ENCODE measurements around the gene HSD17B7. TPM values are rescaled to one million over a fixed set of nuclear protein-coding genes. Genes with fewer than 3 reads are reported as not detected.
A peak's percentile ranks its signal among the peaks of the same experiment; 100 is the strongest.
"Not testable (repeated sequence)": the region's sequence is repeated elsewhere in the genome, so short reads cannot be mapped to it uniquely, and the experiment has no call there.

Gene HSD17B7
- total RNA-seq, 1 experiment from 2014 or later: 21.2 TPM

DNA sequence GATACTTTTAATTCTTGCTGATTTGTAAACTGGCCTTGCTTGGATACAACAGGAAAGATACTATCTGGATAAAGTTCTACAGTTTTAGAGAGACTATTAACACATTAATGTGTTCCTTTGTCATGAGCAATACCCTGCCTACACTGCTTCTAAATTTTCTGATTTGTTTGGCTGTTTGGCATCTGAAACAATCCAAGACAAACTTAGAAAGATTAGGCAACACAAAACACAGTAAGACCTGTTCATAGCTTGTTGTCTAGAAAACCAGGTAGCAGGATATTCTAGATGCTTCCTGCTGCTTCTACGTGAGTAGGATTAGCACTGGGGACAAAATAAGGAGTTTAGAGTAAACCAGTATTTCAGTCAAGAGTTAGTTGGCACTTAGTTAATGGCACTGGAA lies 5.6 kb upstream of the HSD17B7 start:
- H3K9me3 ChIP-seq (replicated peaks): not testable (repeated sequence)

GRCh38 chr1:162788783-162789182 lies 1.7 kb upstream of the HSD17B7 start:
- not testable (repeated sequence) for H3K27me3 ChIP-seq; H3K4me3 ChIP-seq; H3K36me3 ChIP-seq; H3K4me1 ChIP-seq; H3K9me3 ChIP-seq (replicated peaks); H3K27ac ChIP-seq
- DNase-seq: peak in 1 of 2 experiments; percentile 5

More for the DNA sequence above, 5.6 kb upstream of the HSD17B7 start:
- not testable (repeated sequence) for H3K36me3 ChIP-seq, DNase-seq, H3K4me1 ChIP-seq, H3K27me3 ChIP-seq, H3K27ac ChIP-seq, H3K4me3 ChIP-seq

- peak; percentile 8 to 17 for DNase-seq
- H3K27me3 ChIP-seq; H3K9me3 ChIP-seq (replicated peaks); H3K4me1 ChIP-seq; H3K36me3 ChIP-seq; H3K27ac ChIP-seq: not testable (repeated sequence)
- peak overlapping the region; percentile 71 for H3K4me3 ChIP-seq
These were observed 469 bp downstream of the HSD17B7 start for GRCh38 chr1:162790985-162791357.

- H3K4me1 ChIP-seq; H3K27ac ChIP-seq; DNase-seq; H3K27me3 ChIP-seq; H3K9me3 ChIP-seq (replicated peaks); H3K4me3 ChIP-seq; H3K36me3 ChIP-seq: not testable (repeated sequence)
These were observed 3.8 kb downstream of the HSD17B7 start for GRCh38 chr1:162794284-162794683.

- not testable (repeated sequence) for H3K9me3 ChIP-seq (replicated peaks); H3K4me3 ChIP-seq; H3K4me1 ChIP-seq; H3K27me3 ChIP-seq; H3K27ac ChIP-seq; H3K36me3 ChIP-seq; DNase-seq
These were observed 6.2 kb downstream of the HSD17B7 start for GRCh38 chr1:162796617-162797279.

DNA sequence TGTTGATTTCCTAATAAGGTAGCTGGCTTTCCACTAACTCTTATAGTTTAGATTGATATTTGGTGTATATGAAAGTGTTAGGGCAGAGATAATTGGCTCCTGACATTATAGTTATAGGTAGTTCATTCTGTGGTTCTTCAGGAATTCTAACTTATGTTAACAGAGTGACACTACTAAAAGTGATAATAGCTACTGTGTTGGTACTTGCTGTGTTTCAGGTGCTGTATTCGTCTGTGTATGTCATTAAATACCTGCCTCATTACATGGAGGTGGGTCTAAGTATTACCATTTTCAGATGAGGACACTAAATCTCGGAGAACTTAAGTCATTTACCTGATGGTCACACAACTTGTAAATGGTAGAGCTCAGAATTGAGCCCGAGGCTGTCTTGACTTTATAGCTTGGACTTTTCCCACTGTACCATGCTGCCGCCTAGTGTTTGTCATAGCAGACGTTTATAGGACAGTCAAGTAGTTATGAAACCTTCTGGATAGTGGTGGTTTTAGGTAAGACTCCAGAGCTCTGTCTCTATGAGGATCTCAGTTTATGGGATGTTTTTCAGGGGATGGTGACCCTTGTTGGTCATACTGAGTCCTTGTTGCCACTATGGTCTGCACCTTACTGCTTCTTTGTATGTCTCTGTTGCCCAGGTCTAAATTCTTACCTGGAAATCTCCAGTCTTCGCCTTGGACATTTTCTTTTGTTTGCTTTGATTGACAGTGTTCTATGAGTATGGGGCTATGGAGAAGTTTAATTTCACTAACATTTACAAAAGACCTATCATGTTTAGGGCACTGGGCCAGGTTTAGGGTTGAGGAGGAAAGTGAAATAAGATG lies 9.7 kb downstream of the HSD17B7 start:
- H3K4me3 ChIP-seq; H3K27ac ChIP-seq; H3K9me3 ChIP-seq (replicated peaks); H3K36me3 ChIP-seq; H3K4me1 ChIP-seq; H3K27me3 ChIP-seq: not testable (repeated sequence)
- peak; percentile 49 to 66 for DNase-seq

DNA sequence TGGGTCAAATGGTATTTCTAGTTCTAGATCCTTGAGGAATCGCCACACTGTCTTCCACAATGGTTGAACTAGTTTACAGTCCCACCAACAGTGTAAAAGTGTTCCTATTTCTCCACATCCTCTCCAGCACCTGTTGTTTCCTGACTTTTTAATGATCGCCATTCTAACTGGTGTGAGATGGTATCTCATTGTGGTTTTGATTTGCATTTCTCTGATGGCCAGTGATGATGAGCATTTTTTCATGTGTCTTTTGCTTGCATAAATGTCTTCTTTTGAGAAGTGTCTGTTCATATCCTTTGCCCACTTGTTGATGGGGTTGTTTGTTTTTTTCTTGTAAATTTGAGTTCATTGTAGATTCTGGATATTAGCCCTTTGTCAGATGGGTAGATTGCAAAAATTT lies 17.0 kb downstream of the HSD17B7 start:
- not testable (repeated sequence) for DNase-seq; H3K9me3 ChIP-seq (replicated peaks); H3K27ac ChIP-seq; H3K4me3 ChIP-seq; H3K36me3 ChIP-seq; H3K27me3 ChIP-seq; H3K4me1 ChIP-seq

- not testable (repeated sequence) for H3K9me3 ChIP-seq (replicated peaks); DNase-seq; H3K4me3 ChIP-seq
These were observed 21.9 kb downstream of the HSD17B7 start for GRCh38 chr1:162812357-162812756.

GRCh38 chr1:162818136-162818535 lies 27.6 kb downstream of the HSD17B7 start:
- H3K36me3 ChIP-seq; H3K27me3 ChIP-seq; H3K9me3 ChIP-seq (replicated peaks); H3K27ac ChIP-seq; H3K4me3 ChIP-seq; H3K4me1 ChIP-seq; DNase-seq: not testable (repeated sequence)

More at GRCh38 chr1:162812357-162812756, 21.9 kb downstream of the HSD17B7 start:
- not testable (repeated sequence) for H3K36me3 ChIP-seq, H3K4me1 ChIP-seq, H3K27ac ChIP-seq, H3K27me3 ChIP-seq

GRCh38 chr1:162818666-162819065 lies 28.2 kb downstream of the HSD17B7 start:
- H3K9me3 ChIP-seq (replicated peaks); H3K4me1 ChIP-seq; H3K27ac ChIP-seq; DNase-seq; H3K36me3 ChIP-seq; H3K27me3 ChIP-seq; H3K4me3 ChIP-seq: not testable (repeated sequence)

GRCh38 chr1:162822391-162823200 lies 32.1 kb downstream of the HSD17B7 start:
- Histone ChIP-seq H3K27ac (no peak overlapping the region), H3K4me1 (peaks cover 10% of the 10 kb centered on the region), H3K9me3 (replicated peaks) (no peaks in the 10 kb centered on the region; the same call in 1 of the 2 replicates), H3K27me3 (no peaks in the 10 kb centered on the region), H3K36me3 (no peaks in the 10 kb centered on the region), H3K4me3 (no peak overlapping the region)
- DNase-seq: no peak

- H3K27ac ChIP-seq: no peak overlapping the region; the same call in 1 of the 2 replicates
- H3K4me3 ChIP-seq: no peak overlapping the region
- no peaks in the 10 kb centered on the region for H3K27me3 ChIP-seq
- no peaks in the 10 kb centered on the region; the same call in 1 of the 2 replicates for H3K9me3 ChIP-seq (replicated peaks)
- H3K4me1 ChIP-seq: peaks cover 10% of the 10 kb centered on the region
- no peak for DNase-seq
- no peaks in the 10 kb centered on the region for H3K36me3 ChIP-seq
These were observed 32.7 kb downstream of the HSD17B7 start for GRCh38 chr1:162823231-162823630.

GRCh38 chr1:162823771-162824525 lies 33.4 kb downstream of the HSD17B7 start:
- no peak overlapping the region for H3K4me3 ChIP-seq
- no peaks in the 10 kb centered on the region for H3K27me3 ChIP-seq
- H3K36me3 ChIP-seq: no peaks in the 10 kb centered on the region
- no peaks in the 10 kb centered on the region; the same call in 1 of the 2 replicates for H3K9me3 ChIP-seq (replicated peaks)
- peaks cover 10% of the 10 kb centered on the region for H3K4me1 ChIP-seq
- DNase-seq: peak in 1 of 2 experiments; percentile 34
- H3K27ac ChIP-seq: peak overlapping the region; percentile 4

GRCh38 chr1:162829268-162829667 lies 38.8 kb downstream of the HSD17B7 start:
- no peaks in the 10 kb centered on the region for H3K36me3 ChIP-seq
- no peaks in the 10 kb centered on the region; the same call in 1 of the 2 replicates for H3K9me3 ChIP-seq (replicated peaks)
- H3K27me3 ChIP-seq: no peaks in the 10 kb centered on the region
- H3K27ac ChIP-seq: no peak overlapping the region
- peaks cover 1% of the 10 kb centered on the region for H3K4me1 ChIP-seq
- DNase-seq: no peak
- H3K4me3 ChIP-seq: no peak overlapping the region

Data from SJCRH30 (cell line).